GM21528 (cell line): ENCODE data around the gene GLOD5.

Source experiments
- ATAC-seq: cut with Tn5 transposase; IDR thresholded peaks from one replicate; pipeline ENCODE4 v1.9.1; 2021; ENCODE audit warnings: mild to moderate bottlenecking, moderate library complexity; ENCODE audit not compliant: unreplicated experiment, low FRiP score

Gene GLOD5

DNA sequence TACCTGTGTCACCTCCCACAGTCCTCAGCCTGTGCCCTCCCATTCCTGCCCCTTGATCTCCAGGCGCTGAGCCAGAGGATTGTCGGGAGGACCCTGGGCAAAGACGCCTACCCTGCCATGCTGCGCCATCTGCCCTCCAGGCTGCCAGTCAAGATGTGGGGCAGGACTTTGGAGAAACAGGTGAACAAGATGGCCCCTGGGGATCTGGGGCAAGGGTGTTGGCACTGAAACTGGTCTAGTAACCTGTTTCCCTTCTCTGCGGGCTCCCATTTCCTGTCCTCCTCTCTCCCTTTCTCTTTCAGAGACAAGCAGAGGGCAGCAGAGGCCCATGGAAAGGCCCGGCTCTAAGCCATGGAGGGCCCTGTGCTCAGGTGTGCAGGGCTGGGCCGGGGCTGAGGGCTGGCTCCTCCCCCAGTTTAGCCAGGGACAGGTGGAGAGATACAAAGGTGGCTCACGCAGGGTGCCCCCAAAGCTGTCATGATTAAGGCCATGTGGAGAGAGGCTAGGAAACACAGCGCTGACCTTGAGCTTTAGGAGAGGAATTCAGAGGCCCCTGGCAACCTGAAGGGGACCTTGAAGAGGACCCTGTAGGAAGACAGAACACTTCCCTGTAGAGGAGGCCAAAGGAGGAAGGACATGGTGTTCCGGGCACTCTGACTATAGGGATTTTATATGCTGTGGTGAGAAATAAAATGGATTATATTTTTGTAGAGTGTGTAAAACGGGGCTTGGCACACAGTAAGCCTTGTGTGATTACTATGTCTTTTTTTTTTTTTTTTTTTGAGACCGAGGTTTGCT, at the start of gene GLOD5:
Gene GLOD5 (plus strand): TSS at position 74 of the 798 bp plus-strand sequence. CDS start 44 bp downstream, at position 118.
- ATAC-seq: no peak

DNA sequence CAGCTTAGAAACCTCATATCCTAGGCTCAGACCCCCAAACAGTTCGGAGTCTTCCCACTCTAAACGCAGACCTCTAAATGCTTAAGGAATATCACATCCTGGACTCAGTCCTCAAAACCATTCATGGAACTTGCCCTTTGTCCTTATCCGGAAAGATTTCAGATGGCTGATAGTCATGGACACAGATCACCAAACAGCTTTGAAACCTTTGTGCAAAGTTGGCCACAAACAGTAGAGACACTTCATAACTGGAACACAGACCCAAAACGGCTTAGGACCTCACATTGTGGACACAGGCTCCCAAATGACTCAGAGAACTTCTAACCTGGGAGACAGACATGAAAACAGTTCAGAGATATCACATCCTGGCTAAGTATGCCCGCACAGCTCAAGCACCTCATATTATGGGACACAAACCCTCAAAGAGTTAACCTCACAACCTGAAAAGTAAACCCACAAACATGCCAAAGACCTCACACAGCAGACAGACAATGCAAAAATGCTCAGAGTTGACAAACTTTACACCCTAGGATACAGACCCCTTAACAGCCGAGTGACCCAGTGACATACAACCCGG, 49.5 kb upstream of the GLOD5 start:
- no peak for ATAC-seq

DNA sequence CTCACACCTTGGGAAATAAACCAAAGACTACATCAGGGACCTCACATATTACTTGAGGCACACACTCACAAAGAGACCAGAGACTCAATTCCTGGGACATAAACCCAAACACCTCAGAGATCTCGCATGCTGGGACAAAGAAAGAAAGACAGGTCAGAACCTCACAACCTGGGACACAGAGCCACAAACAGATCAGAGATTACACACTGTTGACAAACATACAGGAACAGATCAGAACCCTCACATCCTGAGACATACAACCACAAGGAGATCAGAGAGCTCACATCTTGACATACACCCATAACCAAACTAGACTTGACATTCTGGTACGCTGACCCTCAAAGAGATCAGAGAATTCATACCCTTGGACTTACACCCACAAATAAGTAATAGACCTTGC, 47.7 kb upstream of the GLOD5 start:
- ATAC-seq: no peak

DNA sequence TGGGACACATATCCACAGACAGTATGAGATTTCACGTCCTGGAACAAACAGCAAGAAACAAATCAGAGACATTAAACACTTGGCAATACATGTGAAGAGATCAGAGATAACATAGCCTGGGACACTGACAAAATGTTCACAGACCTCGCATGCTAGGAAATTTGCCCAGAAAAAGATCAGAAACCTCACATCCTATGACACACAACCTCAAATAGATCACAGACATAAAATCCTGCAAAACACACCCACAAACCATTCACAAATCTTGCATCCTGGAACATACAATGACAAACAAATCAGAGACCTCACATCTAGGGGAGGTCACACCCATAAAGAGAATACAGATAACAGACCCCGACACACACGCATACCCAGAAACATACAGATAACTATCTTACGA, 47.0 kb upstream of the GLOD5 start:
- ATAC-seq: no peak

DNA sequence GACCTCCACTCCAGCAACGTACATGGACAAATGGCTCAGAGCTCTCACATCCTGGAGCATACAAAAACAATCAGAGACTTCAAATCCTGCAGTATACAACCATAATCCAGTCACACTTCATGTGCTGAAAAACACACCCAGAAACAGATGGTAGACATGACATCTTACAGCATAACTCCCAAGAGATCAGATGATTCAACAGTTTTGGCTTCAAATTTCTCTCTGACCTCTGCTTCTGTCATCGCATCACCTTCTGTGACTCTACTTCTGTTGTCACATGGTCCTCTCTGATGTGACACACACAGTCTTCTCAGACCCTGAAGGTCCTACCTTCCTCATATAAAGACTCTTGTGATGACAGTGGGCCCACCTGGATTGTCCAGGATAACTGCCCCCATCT, 46.5 kb upstream of the GLOD5 start:
- ATAC-seq: no peak

DNA sequence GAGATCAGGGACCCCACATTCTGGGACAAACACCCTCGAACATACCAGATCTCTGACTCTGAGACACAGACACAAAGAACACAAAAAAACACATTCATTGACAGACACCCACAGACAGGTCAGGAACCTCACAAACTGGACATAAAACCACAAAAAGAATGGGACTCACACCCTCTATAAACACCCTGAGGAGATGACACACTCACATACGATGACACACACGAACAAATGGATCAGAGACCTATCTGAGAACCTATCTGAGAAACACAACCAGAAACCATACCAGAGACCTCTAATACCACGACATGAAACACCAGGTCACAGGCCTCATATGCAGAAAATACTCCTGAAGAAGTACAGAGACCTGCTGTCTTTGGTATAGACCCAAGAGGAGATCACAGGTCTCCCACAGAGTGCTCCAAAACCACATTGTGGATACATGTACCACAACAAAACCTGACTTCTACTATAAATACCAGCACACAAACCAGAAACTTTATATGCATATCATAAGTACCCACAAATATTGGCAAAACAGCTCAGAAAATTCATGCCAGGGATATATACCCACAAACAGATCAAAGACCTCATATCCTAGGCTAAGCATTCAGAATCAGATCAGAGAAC, 45.6 kb upstream of the GLOD5 start:
- ATAC-seq: no peak

DNA sequence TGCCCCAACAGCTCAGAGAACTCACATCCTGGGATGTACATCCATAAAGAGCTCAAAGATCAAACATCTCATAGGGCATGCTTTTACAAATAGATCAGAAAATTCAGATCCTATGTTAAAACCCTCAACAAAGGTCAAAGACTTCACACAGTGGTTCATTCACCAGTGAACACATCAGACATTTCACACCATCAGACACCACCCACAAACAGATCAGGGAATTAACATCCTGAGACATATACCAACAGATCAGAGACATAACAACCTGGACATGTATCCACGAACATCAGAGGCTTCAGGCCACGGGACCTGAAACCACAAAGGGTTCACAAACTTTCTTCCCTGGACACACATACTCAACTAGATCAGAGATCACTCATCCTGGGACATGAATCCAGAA, 41.6 kb upstream of the GLOD5 start:
- no peak for ATAC-seq

DNA sequence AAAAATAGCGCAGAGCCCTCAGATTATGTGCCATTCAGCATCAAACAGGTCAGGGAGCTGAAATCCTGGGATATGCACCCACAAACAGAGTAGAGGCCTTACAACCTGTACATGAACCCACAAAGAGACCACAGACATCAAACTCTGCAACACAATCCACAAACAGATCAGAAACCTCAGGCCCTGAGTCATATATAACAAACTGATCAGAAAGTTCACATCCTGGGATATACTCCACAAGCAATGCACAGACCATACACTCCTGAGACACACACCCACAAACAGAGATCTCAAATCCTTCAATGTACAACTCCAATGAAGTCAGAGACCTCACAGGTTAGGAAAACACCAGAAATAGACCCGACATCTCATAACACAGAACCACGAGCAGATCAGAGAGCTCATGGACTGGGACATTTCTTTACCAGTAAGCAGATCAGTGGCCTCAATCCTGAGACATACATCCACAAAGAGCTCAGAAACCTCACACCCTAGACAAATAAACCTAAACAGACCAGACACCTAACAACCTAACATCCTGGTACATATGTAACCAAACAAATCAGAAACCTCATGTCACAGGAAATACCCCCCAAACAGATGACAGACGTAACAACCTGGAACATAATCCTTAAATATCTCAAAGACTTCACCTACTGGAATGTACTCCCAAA, 40.8 kb upstream of the GLOD5 start:
- no peak for ATAC-seq

DNA sequence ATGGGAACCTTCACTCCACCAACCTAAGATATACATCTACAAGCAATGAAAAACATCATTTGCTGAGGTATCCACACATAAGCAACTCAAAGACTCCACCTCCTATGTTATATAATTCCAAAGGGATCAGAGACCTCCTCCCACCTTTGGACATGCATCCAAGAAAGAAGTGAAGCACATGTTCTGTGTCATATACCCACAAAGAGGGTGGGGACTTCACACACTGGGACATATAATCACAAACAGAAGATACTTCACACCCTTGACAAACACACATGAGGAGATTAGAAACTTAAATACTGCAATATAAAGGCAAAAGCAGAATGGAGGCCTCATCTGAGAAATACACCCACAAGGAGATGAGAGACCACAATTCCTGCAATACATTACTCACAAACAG, 39.6 kb upstream of the GLOD5 start:
- no peak for ATAC-seq

DNA sequence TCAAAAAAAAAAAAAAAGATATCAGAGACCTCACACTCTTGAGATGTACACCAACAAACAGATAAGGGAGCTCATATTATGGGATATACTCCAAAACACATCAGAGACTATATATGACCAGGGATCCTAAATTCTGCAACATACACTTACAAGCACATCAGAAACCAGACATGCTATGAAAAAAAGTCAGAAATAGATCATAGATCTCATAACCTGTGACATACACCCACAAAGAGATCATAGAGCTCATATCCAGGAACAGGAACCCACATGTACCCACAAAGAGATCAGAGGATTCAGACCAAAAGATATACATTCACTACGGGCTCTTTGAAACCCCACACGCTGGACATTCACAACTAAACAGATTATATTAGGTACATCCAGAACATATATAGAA, 35.0 kb upstream of the GLOD5 start:
- ATAC-seq: no peak

DNA sequence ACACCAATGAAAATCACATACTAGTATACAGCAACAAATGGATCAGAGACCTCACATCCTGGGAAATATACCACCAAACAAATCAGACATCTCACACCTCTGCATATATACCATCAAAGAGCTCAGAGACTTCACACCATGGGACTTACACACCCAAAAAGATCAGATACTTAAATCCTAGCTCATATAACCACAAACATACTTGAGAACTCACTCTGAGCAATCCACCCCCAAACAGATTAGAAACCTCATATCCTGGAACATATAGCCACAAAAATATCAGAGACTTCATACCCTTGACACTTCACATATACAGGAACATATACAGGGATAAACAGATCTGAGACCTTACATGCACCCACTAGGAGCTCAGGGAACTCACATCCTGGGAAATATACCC, 32.9 kb upstream of the GLOD5 start:
- ATAC-seq: no peak

DNA sequence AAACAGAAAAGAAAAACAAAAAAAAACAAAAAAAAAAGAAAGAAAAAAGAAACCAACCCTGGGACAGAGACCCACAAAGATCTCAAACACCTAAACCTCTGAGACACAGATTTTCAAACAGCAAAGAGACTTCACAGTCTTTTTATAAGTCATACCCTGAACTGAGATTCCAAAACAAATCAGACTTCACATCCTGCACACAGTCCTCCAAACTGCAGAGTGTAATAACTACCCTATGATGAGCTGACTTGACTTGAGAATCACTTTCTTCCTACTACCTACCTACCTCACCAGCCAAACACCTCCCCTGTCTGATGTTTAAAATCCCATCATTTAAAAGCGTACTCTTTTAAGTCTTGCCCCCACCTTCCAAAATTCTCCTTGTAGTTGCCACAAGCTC, 25.2 kb upstream of the GLOD5 start:
- no peak for ATAC-seq

DNA sequence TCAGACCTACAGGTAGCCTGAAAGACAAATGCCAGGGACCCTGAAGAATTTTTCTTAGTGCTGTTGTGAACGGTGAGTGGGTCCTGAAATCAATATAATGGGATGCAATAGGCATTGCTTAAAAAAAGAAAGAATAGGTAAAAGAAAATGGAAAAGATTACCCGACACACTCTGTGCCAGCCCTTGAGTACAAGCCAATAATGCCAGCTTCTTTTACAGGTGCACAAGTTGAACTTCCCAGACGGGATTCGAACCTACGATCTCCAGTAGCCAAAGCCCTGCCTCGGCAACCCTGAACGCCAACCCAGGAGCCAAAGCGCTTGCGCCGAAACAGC, 24.7 kb upstream of the GLOD5 start:
- ATAC-seq: no peak

DNA sequence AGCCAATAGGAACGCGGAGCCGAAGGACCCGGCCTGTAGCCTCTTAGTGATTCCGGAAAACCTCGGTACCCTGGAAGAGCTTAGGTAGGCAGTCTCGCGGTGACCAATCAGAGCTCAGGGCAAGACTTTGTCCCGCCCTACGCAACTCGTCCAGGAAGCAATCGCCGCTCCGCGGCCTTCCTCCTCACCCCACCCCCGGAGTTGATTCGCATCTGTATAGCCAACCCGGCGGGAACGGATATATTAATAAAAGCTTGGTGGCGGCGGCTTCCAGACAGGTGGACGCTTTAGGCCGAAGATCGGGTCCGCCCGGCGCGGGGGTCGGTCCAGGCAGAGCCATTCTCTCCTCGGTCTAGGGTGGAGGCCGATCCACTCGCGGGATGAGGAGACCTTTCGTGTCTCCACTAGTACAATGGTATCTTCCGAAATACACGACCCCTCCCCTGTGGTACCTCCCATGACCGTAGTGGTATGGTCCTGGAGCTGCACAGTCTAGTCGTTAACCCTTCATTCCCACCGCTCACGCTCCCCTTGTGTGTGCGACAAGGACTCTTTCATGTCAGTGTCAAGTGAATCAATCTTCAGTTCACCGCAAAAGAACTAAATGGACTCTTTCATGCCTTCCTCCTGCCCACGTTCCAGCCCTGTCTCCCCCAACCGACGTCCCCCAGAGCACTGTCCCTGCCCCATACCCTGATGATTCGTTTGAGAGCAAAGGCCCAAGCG, 24.2 kb upstream of the GLOD5 start:
- peak; percentile 95 for ATAC-seq

DNA sequence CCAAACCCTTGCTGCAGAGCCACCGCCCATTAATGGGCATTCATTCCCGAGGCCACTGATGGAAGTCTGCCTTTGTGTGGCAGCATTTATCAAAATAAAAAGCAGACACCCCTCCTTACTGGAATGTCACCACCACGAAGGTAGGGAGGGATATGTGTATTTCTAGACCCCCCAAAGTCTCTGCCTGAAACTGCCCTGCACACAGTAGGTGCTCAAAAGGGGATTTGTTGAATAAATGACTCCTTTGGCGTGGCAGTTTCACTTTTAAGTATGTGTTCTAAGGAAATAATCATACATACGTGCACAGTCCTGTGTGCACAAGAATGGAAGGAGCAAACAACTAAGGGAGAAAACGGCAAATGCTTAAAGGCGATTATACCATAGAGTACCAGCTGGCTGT, 23.6 kb upstream of the GLOD5 start:
- ATAC-seq: no peak

DNA sequence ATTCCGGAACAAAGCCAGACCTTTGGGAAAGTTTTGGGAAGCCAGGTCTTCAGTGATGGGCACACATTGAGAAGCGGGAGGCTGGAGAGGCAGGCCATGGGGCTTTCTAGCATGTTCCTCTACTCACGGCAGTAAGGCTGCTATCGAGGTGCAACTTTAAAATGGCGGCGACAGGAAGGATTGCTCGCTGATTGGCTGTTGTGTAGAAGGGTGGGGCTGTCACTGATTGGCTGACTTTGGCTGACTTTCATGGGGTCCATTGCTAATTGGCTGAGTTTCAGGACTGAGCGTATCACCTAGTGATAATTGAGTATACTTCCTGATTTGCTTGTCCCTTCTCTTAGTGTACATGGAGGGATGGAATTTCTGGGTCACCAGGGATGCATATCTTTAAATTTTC, 19.7 kb upstream of the GLOD5 start:
- ATAC-seq: no peak

DNA sequence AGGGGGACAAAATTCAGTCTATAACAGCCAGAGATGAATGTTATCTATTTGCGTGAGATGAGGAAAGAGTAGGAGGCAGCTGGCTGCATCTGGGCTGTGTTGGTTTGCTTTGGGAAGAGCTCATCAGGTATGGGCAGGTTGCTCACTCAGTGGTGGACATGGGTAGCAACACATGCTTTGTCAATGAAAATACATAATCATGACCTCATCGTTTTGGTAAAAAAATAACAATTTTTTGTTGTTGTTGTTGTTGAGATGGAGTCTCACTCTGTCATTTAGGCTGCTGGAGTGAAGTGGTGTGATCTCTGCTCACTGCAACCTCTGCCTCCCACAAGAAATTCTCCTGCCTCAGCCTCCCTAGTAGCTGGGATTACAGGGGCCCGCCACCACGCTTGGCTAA, 16.3 kb upstream of the GLOD5 start:
- no peak for ATAC-seq

DNA sequence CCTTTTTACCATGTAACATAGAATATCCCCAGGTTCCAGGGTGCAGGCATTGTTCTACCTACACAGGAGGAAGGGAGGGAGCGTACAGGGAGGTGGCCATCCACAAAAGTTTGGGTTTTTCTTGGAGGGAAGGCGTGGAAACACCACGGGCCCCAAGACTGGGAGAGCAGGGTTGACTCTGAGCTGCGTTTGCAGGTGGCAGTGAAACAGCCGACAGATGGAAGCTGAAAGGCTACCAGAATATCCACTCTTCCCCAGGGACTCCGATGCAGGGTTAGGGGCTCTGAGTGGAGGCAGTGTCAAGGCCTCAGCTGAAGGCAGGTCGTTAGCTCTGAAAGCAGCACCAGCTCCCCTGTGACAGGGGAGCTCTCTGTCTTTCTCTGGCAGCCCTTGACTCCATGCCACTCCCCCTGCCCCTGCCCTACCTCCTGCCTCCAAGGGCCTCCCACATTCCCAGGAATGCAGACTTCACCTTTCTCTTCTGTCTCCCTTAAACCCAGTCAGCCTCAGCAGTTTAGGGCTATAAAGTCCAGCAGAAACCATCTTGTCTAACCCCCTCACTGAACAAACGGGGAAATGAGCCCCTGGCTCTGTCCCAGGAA, 14.0 kb upstream of the GLOD5 start:
- ATAC-seq: no peak

DNA sequence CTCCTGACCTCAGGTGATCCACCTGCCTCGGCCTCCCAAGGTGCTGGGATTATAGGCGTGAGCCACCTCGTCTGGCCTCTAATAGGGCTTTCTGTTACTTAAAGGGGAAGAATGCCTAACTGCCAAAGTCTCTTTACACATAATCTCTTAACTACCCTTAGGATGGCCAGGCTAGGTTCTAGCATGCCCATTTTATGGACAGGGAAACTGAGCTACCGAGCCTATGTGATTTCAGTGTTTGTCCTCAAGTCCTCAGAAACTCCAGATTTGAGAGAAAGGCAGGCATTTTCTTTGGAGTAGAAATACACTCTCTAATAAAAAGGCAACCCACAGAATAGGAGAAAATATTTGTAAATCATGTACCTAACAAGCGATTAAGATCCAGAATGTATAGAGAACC, 12.4 kb upstream of the GLOD5 start:
- ATAC-seq: no peak

DNA sequence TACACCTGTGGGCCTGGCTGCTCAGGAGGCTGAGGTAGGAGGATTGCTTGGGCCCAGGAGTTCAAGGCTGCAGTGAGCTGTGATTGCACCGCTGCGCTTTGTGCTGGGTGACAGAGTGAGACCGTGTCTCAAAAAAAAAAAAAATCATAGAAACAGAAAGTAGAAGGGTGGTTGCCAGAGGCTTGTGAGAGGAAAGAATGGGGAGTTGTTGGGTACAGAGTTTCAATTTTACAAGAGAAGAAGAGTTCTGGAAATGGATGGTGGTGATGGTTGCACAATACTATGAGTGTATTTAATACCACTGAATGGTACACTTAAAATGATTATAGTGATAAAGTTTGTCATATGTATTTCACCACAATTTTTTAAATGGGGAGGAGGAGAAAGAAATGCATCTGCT, 10.2 kb upstream of the GLOD5 start:
- ATAC-seq: no peak

DNA sequence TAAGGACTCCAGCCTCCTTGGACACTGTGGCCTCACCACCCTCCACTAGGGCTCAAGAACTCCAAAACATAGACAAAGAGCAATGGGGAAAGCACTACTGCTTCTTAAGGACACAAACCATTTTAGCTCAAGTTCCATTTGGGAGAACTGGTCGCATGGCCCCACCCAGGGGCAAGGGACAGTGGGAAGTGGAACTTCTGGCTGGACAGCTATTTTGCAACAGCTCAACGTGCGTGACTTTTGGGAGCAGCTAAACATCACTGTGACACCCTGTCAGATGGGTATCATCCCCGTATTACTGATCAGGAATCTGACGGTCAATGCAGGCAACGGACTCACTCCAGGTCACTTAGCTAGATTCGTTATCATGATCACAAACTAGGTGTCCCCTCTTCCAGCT, 9.0 kb upstream of the GLOD5 start:
- no peak for ATAC-seq
